HepG2 (cell line): ENCODE results near the gene CEP83. TPM values are rescaled to one million over a fixed set of nuclear protein-coding genes. Genes with fewer than 3 reads are reported as not detected.

Source experiments
- ATAC-seq: fragments of 200-7000 bp; cut with Tn5 transposase; 3 replicates; pipeline ENCODE4 v1.9.1; 2020; ENCODE audit warnings: mild to moderate bottlenecking, moderate library complexity
- BruUV-seq: library from RNA; stranded (reverse); fragments of 400-500 nt; replicated peaks from 2 replicates; lab custom pipeline; 2021; lab: Mats Ljungman, UMichigan
- CTCF ChIA-PET: fragments of 300-600 bp; formaldehyde crosslinking; extraction: SDS; loops from one replicate; lab custom pipeline; 2021; ENCODE audit warnings: low total read pairs, inconsistent platforms, low intra/inter-chr PET ratio; lab: Yijun Ruan, JAX
- POLR2A ChIA-PET: fragments of 350-600 bp; sonication (Branson Sonifier 250); formaldehyde crosslinking; loops from one replicate; lab custom pipeline; 2020; ENCODE audit warnings: antibody characterized with exemption, inconsistent platforms; lab: Yijun Ruan, JAX
- DNase-seq: peaks from one replicate; pipeline ENCODE4 v3.0.0-alpha.2; 2015; ENCODE audit warnings: low spot score
- FAIRE-seq: peaks from 3 replicates; lab custom pipeline; 2011; peaks lifted over from hg19 to GRCh38; lab: Jason Lieb, UNC
- H2AFZ ChIP-seq: one replicate; pipeline ENCODE4 v1.6.1; 2011; ENCODE audit warnings: low read length, inconsistent platforms
- H3K27ac ChIP-seq: fragments of 300-600 bp; 3 replicates; pipeline ENCODE4 v1.8.0; 2011; ENCODE audit warnings: mixed run types, mild to moderate bottlenecking, mixed read lengths, low read length, inconsistent platforms; ENCODE audit not compliant: insufficient read depth; ENCODE audit errors: extremely low read length
- H3K27me3 ChIP-seq, 2 experiments: fragments of 200-600 bp in 1 of 2; 2 replicates in 1 of 2; 3 replicates in 1 of 2; pipeline versions ENCODE4 v1.6.0 to v1.8.0; 2011; ENCODE audit warnings: low read length in 2 of 2, mild to moderate bottlenecking in 2 of 2, moderate library complexity in 2 of 2, inconsistent platforms in 1 of 2; ENCODE audit not compliant: insufficient read depth in 2 of 2, control insufficient read depth in 1 of 2
- H3K36me3 ChIP-seq, 2 experiments: fragments of 200-600 bp in 1 of 2; replicated peaks in 1 of 2; 2 replicates in 1 of 2; 3 replicates in 1 of 2; pipeline versions ENCODE4 v1.5.1 to v1.8.0; 2011; ENCODE audit warnings: low read length in 2 of 2, inconsistent platforms in 1 of 2; ENCODE audit not compliant: insufficient read depth in 2 of 2, control insufficient read depth in 1 of 2
- H3K4me1 ChIP-seq: 2 replicates; pipeline ENCODE4 v1.5.1; 2012; ENCODE audit warnings: low read length, inconsistent platforms; ENCODE audit not compliant: insufficient read depth
- H3K4me2 ChIP-seq: 2 replicates; pipeline ENCODE4 v1.6.0; 2011; ENCODE audit warnings: low read depth, low read length, inconsistent platforms
- H3K4me3 ChIP-seq, 3 experiments: fragments of 200-600 bp in 1 of 3; sonication (generic), shearing (Covaris generic) in 1 of 3; replicated peaks in 1 of 3; 2 replicates each; pipeline ENCODE4 v1.5.1; 2011 to 2016; ENCODE audit warnings: low read length in 3 of 3, inconsistent platforms in 2 of 3, low read depth in 2 of 3, mild to moderate bottlenecking in 2 of 3, control low read depth in 1 of 3, mixed read lengths in 1 of 3; ENCODE audit not compliant: insufficient read depth in 1 of 3
- H3K79me2 ChIP-seq: one replicate; pipeline ENCODE4 v1.6.1; 2011; ENCODE audit warnings: low read length, inconsistent platforms; ENCODE audit not compliant: insufficient read depth
- H3K9ac ChIP-seq: 2 replicates; pipeline ENCODE4 v1.6.0; 2011; ENCODE audit warnings: mild to moderate bottlenecking, low read depth, low read length, inconsistent platforms; ENCODE audit not compliant: insufficient read depth
- H3K9me3 ChIP-seq: 2 replicates; pipeline ENCODE4 v1.5.1; 2012; ENCODE audit warnings: mild to moderate bottlenecking, low read length
- H4K20me1 ChIP-seq: 2 replicates; pipeline ENCODE4 v1.6.0; 2011; ENCODE audit warnings: inconsistent platforms, mild to moderate bottlenecking, low read length, moderate library complexity; ENCODE audit not compliant: insufficient read depth
- CAMTA2 ChIP-seq: sonication (generic); formaldehyde crosslinking; IDR thresholded peaks from 2 replicates; pipeline ENCODE4 v1.4.0; 2020; ENCODE audit warnings: mild to moderate bottlenecking, missing genetic modification reagents, borderline replicate concordance
- EHMT2 ChIP-seq: fragments of 200-600 bp; sonication (generic); IDR thresholded peaks from 2 replicates; pipeline ENCODE4 v1.7.0; 2017; ENCODE audit warnings: antibody characterized with exemption, low read depth, low read length, borderline replicate concordance
- MBD4 ChIP-seq: IDR thresholded peaks from 2 replicates; pipeline ENCODE4 v1.6.1; 2012; ENCODE audit warnings: low read length, inconsistent platforms, borderline replicate concordance
- NBN ChIP-seq: fragments of 450-650 bp; conservative IDR thresholded peaks from 2 replicates; pipeline ENCODE4 v1.6.1; 2017
- SRSF1 ChIP-seq: fragments of 200-400 bp; formaldehyde crosslinking; optimal IDR thresholded peaks from 2 replicates; pipeline ENCODE3; 2017; ENCODE audit warnings: mild to moderate bottlenecking, low read depth, low read length, moderate library complexity
- ZFP36L1 ChIP-seq: sonication (generic); formaldehyde crosslinking; IDR thresholded peaks from 2 replicates; pipeline ENCODE4 v1.8.0; 2022; ENCODE audit warnings: mild to moderate bottlenecking, missing genetic modification reagents, moderate library complexity
- ZMYM3 ChIP-seq: sonication (generic); formaldehyde crosslinking; IDR thresholded peaks from 2 replicates; pipeline ENCODE4 v1.5.1; 2020; ENCODE audit warnings: mild to moderate bottlenecking, missing genetic modification reagents
- WGBS: methylation state at CpG from one replicate; pipeline ENCODE4 v1.1.6; 2017; ENCODE audit warnings: low lambda C conversion rate; 5-methylcytosine and 5-hydroxymethylcytosine counted together
- in situ Hi-C: cut with HindIII; loops from 2 replicates; pipeline ENCODE4 v1.10.0; 2017; ENCODE audit warnings: low pct_unique_long_range_greater_than_20kb; ENCODE audit not compliant: extremely low pct_ligation_motif_present
- intact Hi-C: fragments of 100-400 bp; cut with micrococcal nuclease; formaldehyde crosslinking; loops from one replicate; pipeline ENCODE4 v1.10.0; 2022; ENCODE audit not compliant: unreplicated experiment
- polyA plus RNA-seq, 8 experiments: library from polyadenylated mRNA; depleted of rRNA in 3 of 8; stranded (reverse) in 7 of 8; unstranded in 1 of 8; fragments of >200 nt; fragmentation: Illumina TruSeq in 4 of 8; extraction: Trizol in 4 of 8; gene quantifications; 2 replicates each; pipeline versions ENCODE4 v1.2.1 to v1.2.3, GENCODE V29; 2011 to 2016; ENCODE audit warnings: low read depth in 4 of 8, missing spikeins in 1 of 8, mixed read lengths in 1 of 8; ENCODE audit not compliant: insufficient read depth in 1 of 8
- total RNA-seq, 5 experiments: library from RNA; depleted of rRNA; stranded (reverse); fragments of >200 nt; fragmentation: Illumina TruSeq; extraction: Trizol; gene quantifications; 2 replicates each; pipeline ENCODE4 v1.2.3, GENCODE V29; 2016; ENCODE audit warnings: low read depth in 1 of 5
- TF ChIP-seq, protein P1 (sequence below): IDR thresholded peaks from 2 replicates; pipeline ENCODE4 v1.6.1; 2016; ENCODE audit warnings: low read depth, missing genetic modification reagents, missing compliant biosample characterization
- TF ChIP-seq, protein P2 (sequence below): sonication (generic); formaldehyde crosslinking; IDR thresholded peaks from 2 replicates; pipeline ENCODE4 v1.4.0; 2020; ENCODE audit warnings: missing genetic modification reagents, mild to moderate bottlenecking, borderline replicate concordance
- TF ChIP-seq, protein P3 (sequence below): sonication (generic); formaldehyde crosslinking; IDR thresholded peaks from 2 replicates; pipeline ENCODE4 v1.5.1; 2020; ENCODE audit warnings: mild to moderate bottlenecking, missing genetic modification reagents, borderline replicate concordance

The CEP83 gene
- total and polyA plus RNA-seq, 2 of the 13 experiments (the other 11 are each of a cell fraction or from before 2014, with no cell fraction given) = 6.2 to 19.2 TPM

DNA sequence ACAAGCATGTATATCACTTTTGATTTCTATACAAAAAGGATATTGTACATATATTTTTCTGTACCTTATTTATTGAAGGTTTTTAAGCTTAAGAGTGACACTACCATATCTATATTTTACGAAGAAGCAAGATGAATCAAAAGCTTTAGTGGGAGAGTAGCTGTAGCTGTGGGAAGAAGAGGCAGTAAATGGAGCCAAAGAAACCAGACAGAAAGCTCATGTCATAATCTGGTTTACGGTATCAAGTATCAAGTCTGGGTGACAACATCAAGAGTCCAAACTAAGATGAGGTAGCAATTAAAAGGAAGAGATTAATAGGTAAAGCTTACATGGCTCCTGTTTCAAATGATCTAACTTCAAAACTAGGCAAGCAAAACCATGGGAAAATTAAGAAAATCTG is 54.8 kb downstream of the CEP83 start (continued):
- TF ChIP-seq, protein P1, sequence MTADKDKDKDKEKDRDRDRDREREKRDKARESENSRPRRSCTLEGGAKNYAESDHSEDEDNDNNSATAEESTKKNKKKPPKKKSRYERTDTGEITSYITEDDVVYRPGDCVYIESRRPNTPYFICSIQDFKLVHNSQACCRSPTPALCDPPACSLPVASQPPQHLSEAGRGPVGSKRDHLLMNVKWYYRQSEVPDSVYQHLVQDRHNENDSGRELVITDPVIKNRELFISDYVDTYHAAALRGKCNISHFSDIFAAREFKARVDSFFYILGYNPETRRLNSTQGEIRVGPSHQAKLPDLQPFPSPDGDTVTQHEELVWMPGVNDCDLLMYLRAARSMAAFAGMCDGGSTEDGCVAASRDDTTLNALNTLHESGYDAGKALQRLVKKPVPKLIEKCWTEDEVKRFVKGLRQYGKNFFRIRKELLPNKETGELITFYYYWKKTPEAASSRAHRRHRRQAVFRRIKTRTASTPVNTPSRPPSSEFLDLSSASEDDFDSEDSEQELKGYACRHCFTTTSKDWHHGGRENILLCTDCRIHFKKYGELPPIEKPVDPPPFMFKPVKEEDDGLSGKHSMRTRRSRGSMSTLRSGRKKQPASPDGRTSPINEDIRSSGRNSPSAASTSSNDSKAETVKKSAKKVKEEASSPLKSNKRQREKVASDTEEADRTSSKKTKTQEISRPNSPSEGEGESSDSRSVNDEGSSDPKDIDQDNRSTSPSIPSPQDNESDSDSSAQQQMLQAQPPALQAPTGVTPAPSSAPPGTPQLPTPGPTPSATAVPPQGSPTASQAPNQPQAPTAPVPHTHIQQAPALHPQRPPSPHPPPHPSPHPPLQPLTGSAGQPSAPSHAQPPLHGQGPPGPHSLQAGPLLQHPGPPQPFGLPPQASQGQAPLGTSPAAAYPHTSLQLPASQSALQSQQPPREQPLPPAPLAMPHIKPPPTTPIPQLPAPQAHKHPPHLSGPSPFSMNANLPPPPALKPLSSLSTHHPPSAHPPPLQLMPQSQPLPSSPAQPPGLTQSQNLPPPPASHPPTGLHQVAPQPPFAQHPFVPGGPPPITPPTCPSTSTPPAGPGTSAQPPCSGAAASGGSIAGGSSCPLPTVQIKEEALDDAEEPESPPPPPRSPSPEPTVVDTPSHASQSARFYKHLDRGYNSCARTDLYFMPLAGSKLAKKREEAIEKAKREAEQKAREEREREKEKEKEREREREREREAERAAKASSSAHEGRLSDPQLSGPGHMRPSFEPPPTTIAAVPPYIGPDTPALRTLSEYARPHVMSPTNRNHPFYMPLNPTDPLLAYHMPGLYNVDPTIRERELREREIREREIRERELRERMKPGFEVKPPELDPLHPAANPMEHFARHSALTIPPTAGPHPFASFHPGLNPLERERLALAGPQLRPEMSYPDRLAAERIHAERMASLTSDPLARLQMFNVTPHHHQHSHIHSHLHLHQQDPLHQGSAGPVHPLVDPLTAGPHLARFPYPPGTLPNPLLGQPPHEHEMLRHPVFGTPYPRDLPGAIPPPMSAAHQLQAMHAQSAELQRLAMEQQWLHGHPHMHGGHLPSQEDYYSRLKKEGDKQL = no peak
- no peak for TF ChIP-seq EHMT2
- no peak for TF ChIP-seq NBN

DNA sequence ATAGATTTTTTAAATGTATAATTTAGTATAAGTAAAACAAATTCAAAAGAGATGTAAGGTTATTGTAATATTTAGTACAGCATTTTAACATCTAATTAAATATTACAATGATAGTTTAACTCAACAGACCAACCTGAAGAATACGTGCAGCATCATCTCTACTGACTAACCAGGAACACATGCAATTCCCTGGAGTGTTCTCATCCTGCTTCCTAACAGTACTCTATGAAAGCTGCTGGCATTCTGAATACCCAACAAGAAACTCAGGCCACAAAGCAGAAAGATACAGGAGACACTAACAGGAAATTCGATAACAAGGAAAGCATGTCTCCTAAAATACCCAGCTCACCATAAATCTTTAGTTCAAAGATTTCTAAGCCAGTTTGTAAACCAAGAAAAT is 58.3 kb downstream of the CEP83 start:
- no peaks in the 10 kb centered on the region for H3K9me3 ChIP-seq
- WGBS = 91% methylated on average over 2 of the region's 2 CpGs
- no peak for DNase-seq
- no peak overlapping the region for H3K27ac ChIP-seq
- H3K27me3 ChIP-seq = no peaks in the 10 kb centered on the region
- peaks cover 3 to 14% of the 10 kb centered on the region in 2 experiments; a peak in 3 of 5 replicates for H3K36me3 ChIP-seq
- ChIA-PET POLR2A (no interaction called here), CTCF (no interaction called here)
- TF ChIP-seq MBD4 (no peak), ZFP36L1 (CRISPR knock-in tag) (no peak), ZMYM3 (CRISPR knock-in tag) (no peak), CAMTA2 (CRISPR knock-in tag) (no peak), SRSF1 (no peak)
- TF ChIP-seq, protein P2, sequence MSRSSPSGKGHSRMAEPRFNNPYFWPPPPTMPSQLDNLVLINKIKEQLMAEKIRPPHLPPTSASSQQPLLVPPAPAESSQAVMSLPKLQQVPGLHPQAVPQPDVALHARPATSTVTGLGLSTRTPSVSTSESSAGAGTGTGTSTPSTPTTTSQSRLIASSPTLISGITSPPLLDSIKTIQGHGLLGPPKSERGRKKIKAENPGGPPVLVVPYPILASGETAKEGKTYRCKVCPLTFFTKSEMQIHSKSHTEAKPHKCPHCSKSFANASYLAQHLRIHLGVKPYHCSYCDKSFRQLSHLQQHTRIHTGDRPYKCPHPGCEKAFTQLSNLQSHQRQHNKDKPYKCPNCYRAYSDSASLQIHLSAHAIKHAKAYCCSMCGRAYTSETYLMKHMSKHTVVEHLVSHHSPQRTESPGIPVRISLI (CRISPR knock-in tag) = no peak
- TF ChIP-seq, protein P3, sequence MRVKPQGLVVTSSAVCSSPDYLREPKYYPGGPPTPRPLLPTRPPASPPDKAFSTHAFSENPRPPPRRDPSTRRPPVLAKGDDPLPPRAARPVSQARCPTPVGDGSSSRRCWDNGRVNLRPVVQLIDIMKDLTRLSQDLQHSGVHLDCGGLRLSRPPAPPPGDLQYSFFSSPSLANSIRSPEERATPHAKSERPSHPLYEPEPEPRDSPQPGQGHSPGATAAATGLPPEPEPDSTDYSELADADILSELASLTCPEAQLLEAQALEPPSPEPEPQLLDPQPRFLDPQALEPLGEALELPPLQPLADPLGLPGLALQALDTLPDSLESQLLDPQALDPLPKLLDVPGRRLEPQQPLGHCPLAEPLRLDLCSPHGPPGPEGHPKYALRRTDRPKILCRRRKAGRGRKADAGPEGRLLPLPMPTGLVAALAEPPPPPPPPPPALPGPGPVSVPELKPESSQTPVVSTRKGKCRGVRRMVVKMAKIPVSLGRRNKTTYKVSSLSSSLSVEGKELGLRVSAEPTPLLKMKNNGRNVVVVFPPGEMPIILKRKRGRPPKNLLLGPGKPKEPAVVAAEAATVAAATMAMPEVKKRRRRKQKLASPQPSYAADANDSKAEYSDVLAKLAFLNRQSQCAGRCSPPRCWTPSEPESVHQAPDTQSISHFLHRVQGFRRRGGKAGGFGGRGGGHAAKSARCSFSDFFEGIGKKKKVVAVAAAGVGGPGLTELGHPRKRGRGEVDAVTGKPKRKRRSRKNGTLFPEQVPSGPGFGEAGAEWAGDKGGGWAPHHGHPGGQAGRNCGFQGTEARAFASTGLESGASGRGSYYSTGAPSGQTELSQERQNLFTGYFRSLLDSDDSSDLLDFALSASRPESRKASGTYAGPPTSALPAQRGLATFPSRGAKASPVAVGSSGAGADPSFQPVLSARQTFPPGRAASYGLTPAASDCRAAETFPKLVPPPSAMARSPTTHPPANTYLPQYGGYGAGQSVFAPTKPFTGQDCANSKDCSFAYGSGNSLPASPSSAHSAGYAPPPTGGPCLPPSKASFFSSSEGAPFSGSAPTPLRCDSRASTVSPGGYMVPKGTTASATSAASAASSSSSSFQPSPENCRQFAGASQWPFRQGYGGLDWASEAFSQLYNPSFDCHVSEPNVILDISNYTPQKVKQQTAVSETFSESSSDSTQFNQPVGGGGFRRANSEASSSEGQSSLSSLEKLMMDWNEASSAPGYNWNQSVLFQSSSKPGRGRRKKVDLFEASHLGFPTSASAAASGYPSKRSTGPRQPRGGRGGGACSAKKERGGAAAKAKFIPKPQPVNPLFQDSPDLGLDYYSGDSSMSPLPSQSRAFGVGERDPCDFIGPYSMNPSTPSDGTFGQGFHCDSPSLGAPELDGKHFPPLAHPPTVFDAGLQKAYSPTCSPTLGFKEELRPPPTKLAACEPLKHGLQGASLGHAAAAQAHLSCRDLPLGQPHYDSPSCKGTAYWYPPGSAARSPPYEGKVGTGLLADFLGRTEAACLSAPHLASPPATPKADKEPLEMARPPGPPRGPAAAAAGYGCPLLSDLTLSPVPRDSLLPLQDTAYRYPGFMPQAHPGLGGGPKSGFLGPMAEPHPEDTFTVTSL (CRISPR knock-in tag) = no peak
- no peaks in the 10 kb centered on the region for H3K4me1 ChIP-seq
- no peaks in the 10 kb centered on the region for H3K79me2 ChIP-seq
- no peak overlapping the region for H3K4me3 ChIP-seq
- H3K9ac ChIP-seq = no peak overlapping the region
- no peaks in the 10 kb centered on the region for H4K20me1 ChIP-seq
- no peak overlapping the region for H3K4me2 ChIP-seq
- no TSS peak for BruUV-seq
- in situ Hi-C loops (no loop called here), intact Hi-C loops (no loop called here)
- no peak for FAIRE-seq
- H2AFZ ChIP-seq = no peak overlapping the region
- ATAC-seq = no peak
